GM21786 (cell line): ENCODE results near the gene SIRT3.

Experiments used
- ATAC-seq: cut with Tn5 transposase; IDR thresholded peaks from one replicate; pipeline ENCODE4 v1.9.1; 2021; ENCODE audit not compliant: unreplicated experiment

The SIRT3 gene

DNA sequence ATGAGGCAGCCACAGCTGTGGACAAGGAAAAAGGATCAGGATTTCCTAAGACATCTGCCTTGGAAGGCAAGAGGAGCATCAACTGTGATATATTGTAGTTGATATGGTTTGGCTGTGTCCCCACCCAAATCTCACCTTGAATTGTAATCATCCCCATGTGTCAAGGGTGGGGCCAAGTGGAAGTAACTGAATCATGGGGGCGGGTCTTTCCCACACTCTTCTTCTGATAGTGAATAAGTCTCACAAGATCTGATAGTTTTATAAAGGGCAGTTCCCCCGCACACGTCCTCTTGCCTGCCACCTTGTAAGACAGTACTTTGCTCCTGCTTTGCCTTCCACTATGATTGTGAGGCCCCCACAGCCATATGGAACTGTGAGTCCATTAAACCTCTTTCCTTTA, 18.4 kb downstream of the SIRT3 start:
- no peak for ATAC-seq

DNA sequence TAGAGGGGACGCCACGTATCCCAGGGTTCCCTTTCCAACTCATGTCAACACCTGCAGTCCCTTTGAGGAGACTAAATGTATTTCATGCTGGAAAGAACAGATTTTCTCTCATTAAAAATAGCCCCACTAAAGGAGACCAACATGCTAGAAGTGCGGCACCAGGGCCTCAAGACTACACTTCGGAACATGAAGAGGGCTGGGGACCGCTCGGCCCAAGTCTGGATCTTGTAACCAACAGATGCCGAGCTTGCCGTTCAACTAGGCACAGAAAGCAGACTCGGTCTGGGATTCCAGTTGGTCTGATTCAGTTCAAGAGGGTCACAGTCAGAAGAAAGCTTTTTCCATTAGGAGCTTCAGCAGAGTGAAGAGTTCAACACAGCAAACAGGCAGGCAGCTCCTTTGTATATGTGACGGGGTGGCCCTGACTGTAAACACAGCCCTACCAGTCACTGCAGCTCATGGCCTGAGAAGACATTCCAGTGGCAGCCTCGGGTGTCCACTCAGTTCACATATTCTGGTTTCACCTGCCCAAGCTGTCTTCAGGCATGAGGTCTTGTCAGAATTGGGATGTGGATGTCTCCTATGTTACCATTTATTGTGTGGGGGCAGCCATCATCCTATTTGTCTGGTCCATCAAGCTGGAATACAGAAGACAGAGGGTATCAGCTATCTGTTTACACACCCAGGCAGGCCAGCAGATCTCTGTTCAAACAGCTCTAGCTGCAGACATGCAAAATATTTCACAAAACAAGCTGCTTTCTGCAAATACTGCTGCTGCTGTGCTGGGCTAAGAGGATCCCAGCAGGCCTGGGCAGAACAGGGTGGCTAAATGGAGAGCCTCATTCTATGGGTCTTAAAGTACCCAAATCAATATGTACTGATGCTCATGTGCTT, 19.8 kb downstream of the SIRT3 start:
- no peak for ATAC-seq

DNA sequence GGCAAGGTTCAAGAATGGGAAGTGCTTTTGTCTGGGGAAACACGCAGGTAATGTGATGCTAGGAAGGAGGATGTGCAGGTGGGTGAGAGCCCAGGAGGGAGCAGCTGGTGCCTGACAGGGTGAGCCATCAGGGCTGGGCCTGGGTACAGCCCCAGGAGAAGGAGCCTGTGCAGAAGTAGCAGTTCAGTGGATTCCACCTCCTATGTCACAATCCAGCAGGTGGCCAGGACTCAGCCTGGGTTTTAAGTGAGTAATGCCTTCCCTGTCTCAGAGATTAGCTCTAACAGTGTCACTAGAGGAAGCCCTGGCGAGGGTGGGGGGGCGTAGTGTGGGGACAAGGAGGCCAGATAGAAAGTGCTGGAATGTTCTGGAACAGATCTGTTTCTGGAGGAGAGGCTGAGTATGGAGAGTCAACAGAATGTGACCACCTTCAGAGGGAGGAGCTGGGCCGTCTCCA, 20.5 kb downstream of the SIRT3 start:
- no peak for ATAC-seq

DNA sequence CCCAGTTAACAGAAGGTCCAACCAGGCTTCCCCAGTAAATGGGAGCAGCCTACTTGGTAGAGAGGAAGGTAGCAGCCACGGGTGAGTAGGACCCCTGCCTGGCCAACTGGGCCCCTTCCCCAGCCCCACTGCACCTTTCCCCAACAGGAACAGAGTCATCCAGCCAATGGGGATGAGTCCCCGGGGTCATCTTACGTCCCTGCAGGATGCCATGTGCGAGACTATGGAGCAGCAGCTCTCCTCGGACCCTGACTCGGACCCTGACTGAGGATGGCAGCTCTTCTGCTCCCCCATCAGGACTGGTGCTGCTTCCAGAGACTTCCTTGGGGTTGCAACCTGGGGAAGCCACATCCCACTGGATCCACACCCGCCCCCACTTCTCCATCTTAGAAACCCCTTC, 22.1 kb downstream of the SIRT3 start:
- ATAC-seq = no peak

DNA sequence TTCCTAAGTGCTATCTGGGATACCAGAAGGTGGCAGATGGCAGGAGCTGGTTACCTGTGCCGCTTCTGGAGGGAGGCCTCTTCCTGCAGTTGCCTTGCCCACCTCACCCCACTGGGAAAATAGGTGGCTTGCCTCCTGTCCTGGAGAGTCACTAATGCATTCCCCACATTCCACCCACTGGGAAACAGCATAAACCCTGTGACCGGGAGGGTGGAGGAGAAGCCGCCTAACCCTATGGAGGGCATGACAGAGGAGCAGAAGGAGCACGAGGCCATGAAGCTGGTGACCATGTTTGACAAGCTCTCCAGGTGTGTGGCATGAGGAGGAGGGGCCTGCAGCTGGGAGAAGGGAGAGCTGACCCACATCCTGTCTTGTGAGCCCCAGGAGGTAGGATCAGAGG, 23.0 kb downstream of the SIRT3 start:
- no peak for ATAC-seq

DNA sequence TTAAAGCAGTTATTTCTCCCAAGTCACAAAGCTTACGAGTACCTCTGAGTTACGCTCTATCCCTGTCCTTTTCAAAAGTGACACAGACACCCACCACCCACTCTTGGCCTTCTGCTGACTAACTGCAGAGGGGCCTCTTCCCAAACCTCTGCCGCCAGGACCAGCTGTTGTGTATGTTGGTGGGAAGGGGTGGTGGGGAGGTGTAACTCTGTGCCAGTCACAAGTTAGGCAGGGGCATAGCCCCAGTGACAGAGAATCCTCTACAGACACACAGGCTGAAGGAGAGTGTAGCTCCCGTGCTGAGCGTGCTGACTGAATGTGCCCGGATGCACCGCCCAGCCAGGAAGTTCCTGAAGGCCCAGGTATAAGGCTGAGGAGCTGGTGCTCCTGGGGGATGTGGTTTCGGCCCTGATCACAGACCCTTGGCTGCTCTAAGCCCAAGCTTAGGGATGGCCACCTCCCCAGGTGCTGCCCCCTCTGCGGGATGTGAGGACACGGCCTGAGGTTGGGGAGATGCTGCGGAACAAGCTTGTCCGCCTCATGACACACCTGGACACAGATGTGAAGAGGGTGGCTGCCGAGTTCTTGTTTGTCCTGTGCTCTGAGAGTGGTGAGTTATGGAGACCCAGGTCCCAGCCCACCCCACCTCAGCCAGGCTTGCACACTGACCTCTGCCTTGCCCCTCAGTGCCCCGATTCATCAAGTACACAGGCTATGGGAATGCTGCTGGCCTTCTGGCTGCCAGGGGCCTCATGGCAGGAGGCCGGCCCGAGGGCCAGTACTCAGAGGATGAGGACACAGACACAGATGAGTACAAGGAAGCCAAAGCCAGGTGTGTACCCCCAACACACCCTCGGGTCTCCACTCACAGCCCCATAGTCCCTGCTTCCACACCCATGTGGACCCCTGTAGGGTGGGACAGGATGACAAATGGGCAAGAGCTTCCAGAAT, 23.7 kb downstream of the SIRT3 start:
- no peak for ATAC-seq

DNA sequence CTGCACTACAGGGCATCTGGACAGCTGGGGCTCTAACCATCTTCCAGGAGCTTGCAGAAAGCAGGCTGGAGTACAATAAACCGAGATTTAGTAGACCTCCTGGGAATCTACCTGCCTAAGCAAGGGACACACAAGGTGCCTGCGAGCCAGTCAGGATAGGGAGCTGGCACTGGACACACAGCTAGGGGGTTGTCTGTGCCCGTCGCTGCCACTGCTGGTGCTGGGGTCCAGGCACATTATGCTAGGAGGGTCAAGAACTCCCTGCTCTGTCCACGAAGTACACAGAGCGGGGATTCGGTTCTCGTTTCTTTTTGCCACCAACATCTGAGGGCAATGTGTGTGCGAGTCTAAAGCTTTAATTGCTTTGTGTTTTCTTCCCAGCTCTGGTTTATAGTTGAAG, 24.4 kb downstream of the SIRT3 start:
- ATAC-seq = no peak

DNA sequence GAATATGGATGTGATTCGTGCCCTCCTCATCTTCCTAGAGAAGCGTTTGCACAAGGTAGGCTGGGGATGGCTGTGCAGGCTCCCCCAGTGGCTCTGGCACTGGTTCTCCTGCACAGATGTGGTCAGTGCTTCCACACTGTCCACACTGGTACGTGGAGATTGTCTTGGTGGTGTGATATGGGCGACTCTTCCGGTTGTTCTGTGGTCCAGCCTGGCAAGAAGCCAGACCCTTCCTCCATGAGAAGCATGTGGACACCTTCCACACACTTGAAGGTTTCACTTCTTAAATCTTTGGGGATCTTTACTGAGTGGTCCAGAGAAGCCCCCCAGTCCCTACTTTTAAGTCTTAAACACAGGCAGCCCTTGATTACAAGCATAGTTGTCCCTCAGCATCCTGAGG, 24.8 kb downstream of the SIRT3 start:
- no peak for ATAC-seq

DNA sequence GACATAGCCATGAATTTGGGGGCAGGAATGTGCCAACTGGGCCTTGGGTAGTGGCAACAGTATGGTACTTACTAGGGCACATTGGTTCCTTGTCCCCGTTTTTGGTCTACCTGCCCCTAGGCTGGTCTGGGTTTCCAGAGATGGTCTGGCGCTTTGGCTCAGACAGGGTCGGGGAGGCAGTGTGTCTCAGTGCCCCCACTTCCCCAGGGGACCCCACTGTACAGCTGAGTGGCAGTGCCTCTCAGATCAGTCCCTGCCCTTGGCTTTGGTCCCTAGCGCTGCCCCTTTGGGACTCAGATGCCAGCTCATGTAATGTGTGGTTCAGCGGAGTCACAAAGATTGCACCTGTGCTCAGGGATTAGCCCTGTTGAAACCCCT, 25.4 kb downstream of the SIRT3 start:
- ATAC-seq = no peak

DNA sequence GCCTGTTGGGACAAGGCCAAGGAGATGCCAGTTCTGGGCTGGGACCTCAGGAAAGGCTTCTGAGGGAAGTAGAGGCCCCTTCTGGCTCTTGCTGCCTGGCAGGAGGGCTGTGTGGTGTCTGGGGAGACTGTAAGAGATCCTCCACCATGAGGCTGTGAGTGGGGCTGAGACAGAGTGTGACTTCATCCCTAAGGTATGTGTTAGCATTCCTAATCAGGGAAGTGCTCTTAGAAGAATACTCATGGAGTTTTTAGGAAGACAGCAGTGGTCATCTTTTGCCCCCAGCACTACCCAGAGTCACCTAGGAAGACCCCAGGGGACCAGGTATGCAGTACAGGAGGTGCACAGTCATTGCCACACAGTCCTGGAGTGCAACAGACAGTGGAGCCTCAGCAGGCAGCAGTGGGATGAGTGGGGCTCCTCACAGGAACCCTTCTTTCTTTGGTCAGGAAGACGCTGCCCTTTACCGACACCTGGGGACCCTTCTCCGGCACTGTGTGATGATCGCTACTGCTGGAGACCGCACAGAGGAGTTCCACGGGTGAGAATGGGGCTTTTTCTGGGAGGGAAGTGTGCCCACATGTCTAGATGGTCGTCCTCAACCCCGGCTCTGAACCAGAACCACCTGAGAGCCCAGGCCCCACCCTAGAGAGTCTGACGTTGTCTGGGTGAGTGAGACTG, 25.9 kb downstream of the SIRT3 start:
- no peak for ATAC-seq

DNA sequence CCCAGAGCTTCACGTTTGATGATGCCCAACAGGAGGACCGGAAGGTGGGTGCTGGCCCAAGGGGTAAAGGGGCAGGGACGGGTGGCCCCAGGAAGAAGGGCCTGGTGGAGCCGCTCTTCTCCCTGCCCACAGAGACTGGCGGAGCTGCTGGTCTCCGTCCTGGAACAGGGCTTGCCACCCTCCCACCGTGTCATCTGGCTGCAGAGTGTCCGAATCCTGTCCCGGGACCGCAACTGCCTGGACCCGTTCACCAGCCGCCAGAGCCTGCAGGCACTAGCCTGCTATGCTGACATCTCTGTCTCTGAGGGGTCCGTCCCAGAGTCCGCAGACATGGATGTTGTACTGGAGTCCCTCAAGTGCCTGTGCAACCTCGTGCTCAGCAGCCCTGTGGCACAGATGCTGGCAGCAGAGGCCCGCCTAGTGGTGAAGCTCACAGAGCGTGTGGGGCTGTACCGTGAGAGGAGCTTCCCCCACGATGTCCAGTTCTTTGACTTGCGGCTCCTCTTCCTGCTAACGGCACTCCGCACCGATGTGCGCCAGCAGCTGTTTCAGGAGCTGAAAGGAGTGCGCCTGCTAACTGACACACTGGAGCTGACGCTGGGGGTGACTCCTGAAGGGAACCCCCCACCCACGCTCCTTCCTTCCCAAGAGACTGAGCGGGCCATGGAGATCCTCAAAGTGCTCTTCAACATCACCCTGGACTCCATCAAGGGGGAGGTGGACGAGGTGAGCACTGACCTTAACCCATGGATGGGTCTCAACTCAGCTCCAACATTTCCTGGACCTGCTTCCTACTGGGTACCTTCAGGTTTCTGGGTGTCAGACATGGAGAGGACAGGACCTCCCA, 26.6 kb downstream of the SIRT3 start:
- no peak for ATAC-seq

DNA sequence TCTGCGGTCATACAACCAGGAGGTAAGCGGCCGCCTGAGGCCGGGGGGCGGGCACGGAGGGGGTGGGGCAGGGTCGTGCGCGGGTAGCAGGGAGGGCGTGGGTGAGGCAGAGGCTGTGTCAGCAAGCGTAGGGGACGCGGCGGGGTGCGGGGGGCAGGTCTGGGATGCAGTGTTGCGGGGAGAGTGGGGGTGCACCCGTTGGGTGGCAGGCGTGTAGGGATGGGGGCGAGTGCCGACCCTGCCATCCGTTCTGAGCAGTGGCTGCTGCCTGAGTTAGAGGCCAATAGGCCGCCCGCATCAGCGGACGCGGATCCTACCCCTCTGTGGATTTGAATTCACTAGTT, 27.3 kb downstream of the SIRT3 start:
- no peak for ATAC-seq

DNA sequence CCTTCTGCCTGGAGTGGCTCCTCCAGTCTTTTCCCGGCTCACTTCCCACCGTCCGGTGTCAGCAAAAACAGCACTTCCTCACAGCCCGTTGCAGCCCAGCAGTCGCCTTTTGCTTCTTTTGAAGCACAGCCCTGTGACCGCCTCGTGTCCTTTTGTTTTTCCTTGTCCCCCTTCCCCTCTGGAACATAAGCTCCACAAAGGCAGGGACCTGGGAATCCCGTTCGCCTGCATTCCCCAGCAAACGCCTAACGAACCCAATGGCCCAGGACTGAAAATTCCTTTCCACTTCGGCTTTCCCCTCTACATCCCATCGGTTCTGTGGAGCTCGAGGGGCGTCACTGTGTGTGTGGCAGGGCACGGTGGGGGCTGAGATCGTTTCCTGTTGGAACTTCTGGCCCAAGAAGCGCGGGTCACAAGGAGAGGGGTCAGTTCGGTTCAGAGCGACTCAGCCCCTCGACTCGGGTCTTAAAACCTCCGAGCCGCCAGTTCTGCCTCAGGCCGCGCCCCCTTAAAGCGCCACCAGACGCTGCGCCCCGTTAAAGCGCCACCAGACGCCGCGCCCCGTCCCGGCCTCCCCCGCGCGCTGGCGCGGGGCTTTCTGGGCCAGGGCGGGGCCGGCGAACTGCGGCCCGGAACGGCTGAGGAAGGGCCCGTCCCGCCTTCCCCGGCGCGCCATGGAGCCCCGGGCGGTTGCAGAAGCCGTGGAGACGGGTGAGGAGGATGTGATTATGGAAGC, 27.8 kb downstream of the SIRT3 start:
- ATAC-seq = peak; percentile 31

DNA sequence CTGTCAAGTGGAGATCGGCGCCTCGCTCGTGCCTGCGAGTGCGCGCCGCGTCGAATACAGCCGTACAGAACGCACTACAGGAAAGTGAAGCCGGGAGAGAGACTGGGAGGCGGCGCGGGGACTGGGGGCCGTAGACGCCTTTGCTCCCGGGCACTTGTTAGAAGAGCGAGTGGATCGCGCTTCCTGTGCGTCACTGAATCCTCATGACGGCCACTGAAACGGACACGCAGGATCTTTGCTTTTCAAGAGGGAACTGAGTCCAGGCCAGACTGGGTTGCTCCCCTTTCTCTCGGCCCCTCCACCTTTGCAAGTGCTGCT, 28.3 kb downstream of the SIRT3 start:
- no peak for ATAC-seq

DNA sequence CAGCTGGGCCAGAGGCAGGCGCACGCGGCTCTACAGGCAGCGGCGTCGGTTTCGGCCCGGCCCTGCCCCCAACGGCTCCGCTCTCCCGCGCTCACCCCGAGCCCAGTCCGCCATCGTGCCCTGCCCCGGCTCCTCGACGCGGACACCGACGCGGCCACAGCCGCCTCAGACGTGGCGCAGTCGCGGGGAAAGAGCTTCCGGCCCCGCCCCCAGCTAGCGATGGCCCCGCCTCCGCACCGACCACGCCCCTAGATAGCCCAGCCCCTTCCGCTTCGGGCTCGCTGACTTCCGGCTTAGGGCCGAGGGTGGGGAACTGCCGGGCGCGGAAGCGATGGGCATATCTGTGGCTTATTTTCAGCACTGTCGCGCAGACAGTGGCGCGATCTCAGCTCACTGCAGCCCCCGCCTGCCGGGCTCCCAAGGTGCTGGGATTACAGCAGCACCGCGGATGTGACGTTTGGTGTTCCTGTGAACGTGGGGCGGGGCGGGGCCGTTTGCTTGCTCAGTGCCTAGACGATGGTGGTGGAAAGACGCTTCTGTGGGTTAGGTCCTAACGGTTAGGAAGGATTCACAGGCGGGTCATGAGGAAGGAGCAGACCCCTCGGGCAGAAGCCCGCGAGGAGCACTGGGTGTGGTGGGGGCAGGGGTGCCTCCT, 28.8 kb downstream of the SIRT3 start, which contains the start of the genes BET1L and RIC8A:
BET1L (minus strand) TSS at position 192 of the 655 bp plus-strand sequence; CDS start at position 114, 78 bp downstream.
RIC8A (plus strand) TSS at position 501 of the 655 bp plus-strand sequence. CDS start 1,147 bp downstream, outside the sequence.
- peak; percentile 70 for ATAC-seq

DNA sequence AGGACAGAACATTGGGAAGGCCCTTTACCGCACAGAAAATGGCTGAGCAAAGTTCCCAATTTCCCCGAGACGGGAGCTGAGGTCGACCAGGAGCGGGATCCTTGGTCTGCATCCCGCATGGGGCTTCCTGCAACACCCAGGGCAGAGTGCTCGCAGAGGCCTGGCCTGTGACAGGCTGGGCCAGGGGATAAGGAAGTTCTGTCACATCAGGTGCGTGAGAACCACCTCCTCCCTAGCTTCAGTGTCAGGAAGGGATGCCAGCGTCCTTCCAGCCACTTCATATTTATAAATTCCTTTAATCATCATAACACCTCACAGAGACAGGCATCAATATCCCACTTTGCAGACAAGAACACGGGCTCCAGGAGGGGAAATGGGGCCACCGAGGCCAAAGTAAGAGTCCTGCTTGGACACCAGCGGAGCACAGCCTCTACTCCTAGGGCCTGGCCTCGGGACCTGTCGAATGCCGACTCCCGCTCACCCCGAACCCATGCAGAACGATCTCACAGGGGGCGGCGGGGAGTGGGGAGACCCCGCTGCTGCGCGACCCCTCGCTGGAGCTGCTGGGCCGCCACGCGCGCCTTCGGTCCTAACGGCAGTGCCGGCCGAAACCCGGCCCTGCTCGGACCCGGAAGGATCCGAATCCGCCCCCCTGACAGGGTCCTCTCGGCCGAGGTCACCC, 29.5 kb downstream of the SIRT3 start:
- ATAC-seq = no peak

DNA sequence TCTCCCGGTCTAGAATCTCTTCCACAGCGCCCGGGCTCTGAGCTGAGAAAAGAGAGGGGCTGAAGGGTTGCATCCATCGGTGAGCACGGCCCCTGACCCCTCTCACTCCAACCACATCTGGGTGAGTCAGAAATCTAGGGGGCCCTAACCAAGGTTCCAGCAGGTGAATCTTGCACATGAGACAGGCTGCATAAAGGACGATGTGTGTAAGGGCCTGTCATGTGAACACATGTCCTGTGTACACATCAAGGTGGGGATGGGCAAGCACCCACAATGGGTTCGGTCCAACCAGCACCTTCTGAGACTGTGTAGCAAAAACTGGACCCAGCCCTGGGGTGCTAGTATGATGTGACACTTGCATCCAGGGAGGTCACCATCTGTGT, 30.1 kb downstream of the SIRT3 start:
- ATAC-seq = no peak

DNA sequence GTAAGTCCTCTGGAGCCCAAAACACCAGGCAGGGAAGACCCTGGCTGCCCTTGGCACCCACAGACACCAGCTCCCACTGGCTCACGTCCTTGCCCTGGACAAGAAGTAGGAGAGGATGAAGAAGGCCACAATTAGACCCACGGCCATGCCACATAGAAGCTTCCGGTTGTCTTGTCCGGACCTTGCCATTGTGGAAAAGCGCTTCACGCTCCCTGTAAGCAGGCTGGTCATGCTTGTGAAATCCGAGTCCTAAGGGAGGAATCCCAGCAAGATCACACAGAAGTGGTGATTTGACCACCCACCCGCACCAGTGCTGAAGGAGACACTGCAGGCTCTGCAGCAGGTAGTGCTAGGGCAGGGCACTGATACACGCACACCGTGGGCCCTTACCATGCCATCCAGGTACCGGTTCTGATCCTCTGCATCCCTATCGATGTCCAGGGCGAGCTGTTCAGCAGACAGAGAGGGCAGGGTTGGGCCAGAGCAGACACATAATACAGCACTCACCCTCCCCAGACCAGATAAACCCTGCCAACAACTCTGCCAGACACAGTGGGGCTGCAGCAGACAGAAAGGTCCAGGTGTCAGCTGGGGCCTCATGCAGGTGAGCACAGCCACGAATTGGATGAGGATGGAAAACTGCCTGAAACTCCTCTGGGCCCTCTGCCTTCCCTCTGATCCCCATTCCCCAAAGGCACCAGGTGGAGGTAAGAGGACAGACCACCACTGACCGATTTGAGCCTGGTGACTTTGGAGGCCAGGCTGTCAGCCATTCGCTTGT, 30.7 kb downstream of the SIRT3 start:
- no peak for ATAC-seq
